Neuron (in vitro differentiated cells): ENCODE data around the gene ADRM1.

ENCODE experiments used
- H2AFZ ChIP-seq: one replicate; pipeline ENCODE4 v1.6.1; 2013; ENCODE audit warnings: low read depth, mild to moderate bottlenecking, inconsistent platforms, low read length, moderate library complexity
- H3K27me3 ChIP-seq: one replicate; pipeline ENCODE4 v1.6.1; 2013; ENCODE audit warnings: low read length; ENCODE audit not compliant: insufficient read depth
- H3K36me3 ChIP-seq: one replicate; pipeline ENCODE4 v1.6.1; 2013; ENCODE audit warnings: low read length; ENCODE audit not compliant: insufficient read depth
- H3K4me1 ChIP-seq: one replicate; pipeline ENCODE4 v1.6.1; 2013; ENCODE audit warnings: low read length; ENCODE audit not compliant: insufficient read depth
- H3K4me3 ChIP-seq: 2 replicates; pipeline ENCODE4 v1.5.1; 2013; ENCODE audit warnings: mild to moderate bottlenecking, low read length, moderate library complexity
- H3K9me3 ChIP-seq: one replicate; pipeline ENCODE4 v1.6.1; 2013; ENCODE audit warnings: low read length

The ADRM1 gene

GRCh38 chr20:62268228-62268900 is 34.4 kb upstream of the ADRM1 start:
- Histone ChIP-seq H3K27me3 (no peaks in the 10 kb centered on the region), H3K4me3 (no peak overlapping the region), H3K9me3 (peaks cover 15% of the 10 kb centered on the region), H2AFZ (no peak overlapping the region), H3K36me3 (peaks cover 43% of the 10 kb centered on the region), H3K4me1 (no peaks in the 10 kb centered on the region)

- Histone ChIP-seq H2AFZ (no peak overlapping the region), H3K4me1 (no peaks in the 10 kb centered on the region), H3K4me3 (no peak overlapping the region), H3K9me3 (peaks cover 11% of the 10 kb centered on the region), H3K27me3 (no peaks in the 10 kb centered on the region), H3K36me3 (peaks cover 43% of the 10 kb centered on the region)
Measured at GRCh38 chr20:62269378-62269777, 33.4 kb upstream of the ADRM1 start.

DNA sequence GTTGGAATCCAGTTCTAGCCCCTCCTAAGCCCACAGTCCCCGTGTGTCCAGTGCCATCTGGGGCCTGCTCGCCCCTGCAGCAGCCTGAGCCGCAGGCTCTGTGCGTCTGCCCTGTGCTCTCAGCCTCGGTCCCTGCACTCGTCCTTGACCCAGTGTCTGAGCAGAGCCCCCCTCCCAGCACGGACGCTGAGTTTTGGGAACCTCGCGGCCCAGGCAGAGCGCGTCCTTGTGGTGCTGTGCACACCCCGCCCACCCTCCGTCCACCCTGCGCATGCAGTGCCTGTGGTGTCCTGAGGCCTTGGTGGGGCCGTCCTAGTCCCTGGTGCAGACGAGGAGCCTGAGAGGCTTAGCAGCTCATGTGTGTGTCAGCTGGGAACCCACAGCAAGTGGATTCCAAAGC is 32.9 kb upstream of the ADRM1 start:
- Histone ChIP-seq H2AFZ (no peak overlapping the region), H3K36me3 (peaks cover 39% of the 10 kb centered on the region), H3K4me1 (no peaks in the 10 kb centered on the region), H3K27me3 (no peaks in the 10 kb centered on the region), H3K4me3 (no peak overlapping the region), H3K9me3 (peaks cover 6% of the 10 kb centered on the region)

DNA sequence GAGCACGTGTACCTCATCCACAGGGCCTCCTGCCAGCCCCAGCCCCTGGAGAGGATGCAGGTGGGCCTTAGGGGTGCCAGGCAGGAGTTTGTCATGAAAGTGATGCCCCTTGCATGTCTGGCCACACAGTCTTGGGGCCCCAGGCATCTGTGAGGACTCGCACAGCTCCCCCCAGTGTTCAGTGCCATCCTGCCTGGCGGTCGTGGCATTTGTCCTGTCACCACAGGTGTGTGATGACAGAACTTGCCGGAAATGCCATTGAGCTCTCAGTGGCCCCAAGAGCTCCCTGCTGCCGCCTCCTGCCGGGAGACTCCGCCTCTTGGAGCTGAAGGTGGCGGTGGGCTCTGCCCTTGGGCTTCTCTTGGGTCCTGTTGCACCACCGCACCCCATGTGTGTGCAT is 30.6 kb upstream of the ADRM1 start:
- no peaks in the 10 kb centered on the region for H3K4me1 ChIP-seq
- peaks cover 25% of the 10 kb centered on the region for H3K36me3 ChIP-seq
- H2AFZ ChIP-seq, result no peak overlapping the region
- H3K4me3 ChIP-seq, result no peak overlapping the region
- no peaks in the 10 kb centered on the region for H3K9me3 ChIP-seq
- H3K27me3 ChIP-seq, result no peaks in the 10 kb centered on the region

- Histone ChIP-seq H3K27me3 (no peaks in the 10 kb centered on the region), H3K36me3 (peaks cover 27% of the 10 kb centered on the region), H3K4me3 (no peak overlapping the region), H3K9me3 (no peaks in the 10 kb centered on the region), H3K4me1 (no peaks in the 10 kb centered on the region), H2AFZ (no peak overlapping the region)
Measured at GRCh38 chr20:62273416-62273815, 29.4 kb upstream of the ADRM1 start.

GRCh38 chr20:62274332-62274950 is 28.4 kb upstream of the ADRM1 start:
- no peaks in the 10 kb centered on the region for H3K27me3 ChIP-seq
- H3K9me3 ChIP-seq, result no peaks in the 10 kb centered on the region
- no peak overlapping the region for H3K4me3 ChIP-seq
- no peak overlapping the region for H2AFZ ChIP-seq
- peaks cover 37% of the 10 kb centered on the region for H3K36me3 ChIP-seq
- no peaks in the 10 kb centered on the region for H3K4me1 ChIP-seq

DNA sequence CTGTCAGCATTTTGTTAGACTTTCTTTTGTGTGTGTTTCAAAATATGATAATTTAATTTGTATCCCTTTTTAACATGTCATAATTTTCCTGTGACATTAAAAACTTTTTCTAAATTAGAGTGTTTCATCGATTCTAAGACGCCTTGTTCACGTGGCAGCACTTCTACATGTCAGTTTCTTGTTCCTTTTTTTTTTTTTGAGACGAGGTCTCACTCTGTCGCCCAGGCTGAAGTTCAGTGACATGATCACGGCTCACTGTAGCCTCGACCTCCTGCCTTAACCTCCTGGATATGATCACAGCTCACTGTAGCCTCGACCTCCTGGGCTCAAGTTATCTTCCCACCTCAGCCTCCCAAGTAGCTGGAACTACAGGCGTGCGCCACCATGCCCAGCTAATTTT is 27.6 kb upstream of the ADRM1 start:
- Histone ChIP-seq H2AFZ (no peak overlapping the region), H3K4me3 (no peak overlapping the region), H3K4me1 (no peaks in the 10 kb centered on the region), H3K9me3 (no peaks in the 10 kb centered on the region), H3K27me3 (no peaks in the 10 kb centered on the region), H3K36me3 (peaks cover 44% of the 10 kb centered on the region)

DNA sequence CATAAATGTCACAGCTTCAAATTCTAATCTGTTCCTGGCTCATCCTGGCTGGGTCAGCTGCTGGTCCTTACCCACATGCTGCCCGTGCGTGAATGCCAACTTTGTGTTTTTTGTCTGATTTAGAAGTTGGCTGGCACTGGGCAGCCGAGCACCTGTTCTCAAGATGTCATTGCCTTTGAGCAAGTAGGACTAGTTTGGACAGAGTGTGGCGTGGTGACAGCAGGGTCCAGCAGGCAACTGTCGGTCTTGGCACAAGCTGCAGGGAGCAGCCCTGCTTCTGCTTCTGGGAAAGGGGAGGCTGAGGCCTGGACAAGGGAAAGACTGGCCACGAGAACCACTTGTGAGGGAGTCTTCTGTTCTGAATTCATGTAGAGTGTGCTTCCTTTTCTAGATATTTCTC is 26.4 kb upstream of the ADRM1 start:
- no peaks in the 10 kb centered on the region for H3K9me3 ChIP-seq
- no peaks in the 10 kb centered on the region for H3K4me1 ChIP-seq
- no peaks in the 10 kb centered on the region for H3K27me3 ChIP-seq
- H2AFZ ChIP-seq, result no peak overlapping the region
- peaks cover 57% of the 10 kb centered on the region for H3K36me3 ChIP-seq
- no peak overlapping the region for H3K4me3 ChIP-seq

DNA sequence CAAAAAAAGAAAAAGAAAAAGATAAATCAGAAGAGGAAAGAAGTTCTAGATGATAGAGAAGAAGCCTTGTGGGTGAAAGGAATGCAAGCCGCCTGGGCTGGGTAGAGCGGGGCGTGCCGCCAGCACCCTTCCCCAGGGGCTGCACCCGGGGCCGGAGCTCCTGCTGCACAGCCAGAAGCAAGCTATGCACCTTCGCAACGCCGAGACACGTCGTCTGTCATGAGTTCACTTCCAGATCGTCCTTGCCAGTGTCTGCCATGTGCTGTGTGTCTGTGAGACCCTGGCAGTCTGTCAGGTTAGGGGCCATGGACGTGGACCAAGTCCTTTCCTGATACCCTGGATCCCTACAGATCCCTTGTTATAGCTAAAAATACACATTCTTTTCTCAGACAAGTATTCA is 25.5 kb upstream of the ADRM1 start:
- no peaks in the 10 kb centered on the region for H3K9me3 ChIP-seq
- H3K4me3 ChIP-seq, result no peak overlapping the region
- no peak overlapping the region for H2AFZ ChIP-seq
- H3K27me3 ChIP-seq, result no peaks in the 10 kb centered on the region
- peaks cover 60% of the 10 kb centered on the region for H3K36me3 ChIP-seq
- H3K4me1 ChIP-seq, result no peaks in the 10 kb centered on the region

DNA sequence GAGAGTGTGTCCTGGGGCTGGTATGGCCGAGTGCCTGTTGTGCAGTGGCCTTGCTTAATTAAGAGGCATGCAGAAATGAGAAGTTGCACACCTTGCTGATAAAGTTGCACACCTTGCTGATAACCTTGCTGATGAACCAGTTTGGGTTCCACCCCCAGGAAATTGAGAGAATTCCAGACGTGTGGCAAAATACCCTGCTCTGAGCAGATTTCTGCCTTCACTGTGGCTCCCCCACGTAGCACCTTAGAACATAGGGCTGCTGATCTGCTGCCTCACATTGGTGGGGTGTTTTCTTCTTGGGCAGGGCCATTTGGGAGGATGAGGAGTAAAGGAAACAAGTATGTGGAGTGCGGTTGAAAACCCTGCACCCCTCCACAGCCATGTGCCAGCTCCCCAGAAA is 22.5 kb upstream of the ADRM1 start:
- Histone ChIP-seq H3K27me3 (no peaks in the 10 kb centered on the region), H2AFZ (no peak overlapping the region), H3K4me1 (no peaks in the 10 kb centered on the region), H3K9me3 (no peaks in the 10 kb centered on the region), H3K36me3 (peaks cover 59% of the 10 kb centered on the region), H3K4me3 (no peak overlapping the region)

- Histone ChIP-seq H3K4me1 (no peaks in the 10 kb centered on the region), H3K4me3 (no peak overlapping the region), H3K27me3 (no peaks in the 10 kb centered on the region), H2AFZ (no peak overlapping the region), H3K9me3 (no peaks in the 10 kb centered on the region), H3K36me3 (peaks cover 66% of the 10 kb centered on the region)
Measured at GRCh38 chr20:62281161-62281933, 21.4 kb upstream of the ADRM1 start.

- H3K4me3 ChIP-seq, result no peak overlapping the region
- no peaks in the 10 kb centered on the region for H3K9me3 ChIP-seq
- H3K27me3 ChIP-seq, result no peaks in the 10 kb centered on the region
- peaks cover 72% of the 10 kb centered on the region for H3K36me3 ChIP-seq
- H3K4me1 ChIP-seq, result no peaks in the 10 kb centered on the region
- no peak overlapping the region for H2AFZ ChIP-seq
Measured at GRCh38 chr20:62282103-62282502, 20.7 kb upstream of the ADRM1 start.

DNA sequence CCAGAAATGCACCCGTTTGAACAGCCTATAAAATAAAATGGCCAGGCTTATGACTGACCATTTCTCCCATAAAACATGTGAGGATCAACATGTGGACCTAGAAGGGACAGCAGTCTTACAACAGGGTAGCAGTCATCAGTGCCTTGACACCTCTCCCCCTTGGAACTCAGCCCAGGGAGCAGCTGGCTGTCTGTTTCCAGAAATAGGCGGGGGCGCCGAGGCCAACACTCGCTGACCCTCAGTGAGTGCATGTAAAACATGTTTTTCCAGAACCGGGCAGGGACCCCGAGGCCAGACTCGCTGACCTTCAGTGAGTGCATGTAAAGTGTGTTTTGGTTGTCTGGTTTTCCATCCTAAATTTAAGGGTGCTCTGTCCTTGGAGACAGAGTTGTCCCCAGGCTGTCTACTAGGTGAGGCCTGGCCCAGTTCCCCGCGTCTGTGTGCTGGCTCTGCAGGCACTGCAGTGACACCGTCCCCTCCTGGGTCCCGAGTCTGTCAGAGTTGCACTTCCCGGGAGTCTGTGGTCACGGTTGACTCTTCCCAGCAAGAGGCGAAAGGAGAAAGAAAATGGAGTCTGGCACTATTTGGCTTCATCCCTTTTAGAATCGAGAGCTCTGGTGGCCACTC is 19.8 kb upstream of the ADRM1 start:
- Histone ChIP-seq H3K36me3 (peaks cover 73% of the 10 kb centered on the region), H3K27me3 (no peaks in the 10 kb centered on the region), H3K4me1 (no peaks in the 10 kb centered on the region), H3K4me3 (no peak overlapping the region), H3K9me3 (no peaks in the 10 kb centered on the region), H2AFZ (no peak overlapping the region)
